OCI-LY3 (cell line): ENCODE results near the gene PCLO.

Experiments
- H2AFZ ChIP-seq: fragments of 200-600, 300-600 bp; shearing (Covaris generic); 2 replicates; pipeline ENCODE4 v1.6.0; 2014; ENCODE audit warnings: antibody characterized with exemption, low read depth, low read length
- H3K27ac ChIP-seq: fragments of 200-600, 300-600 bp; sonication (generic); 2 replicates; pipeline ENCODE4 v1.5.1; 2014; ENCODE audit warnings: mild to moderate bottlenecking, low read length, moderate library complexity, mixed read lengths
- H3K27me3 ChIP-seq: fragments of 200-600, 300-600 bp; sonication (generic); 2 replicates; pipeline ENCODE4 v1.6.1; 2014; ENCODE audit warnings: low read depth, low read length, mixed read lengths
- H3K36me3 ChIP-seq: fragments of 200-600, 300-600 bp; sonication (generic); replicated peaks from 2 replicates; pipeline ENCODE3; 2014; ENCODE audit warnings: low read depth, low read length, mixed read lengths
- H3K4me1 ChIP-seq: fragments of 300-600, 200-600 bp; sonication (generic); 2 replicates; pipeline ENCODE4 v1.6.1; 2014; ENCODE audit warnings: low read length, mixed read lengths
- H3K4me2 ChIP-seq: fragments of 200-600, 300-600 bp; sonication (generic); 2 replicates; pipeline ENCODE4 v1.6.1; 2014; ENCODE audit warnings: low read length, mixed read lengths
- H3K4me3 ChIP-seq: fragments of 300-600, 200-600 bp; sonication (generic); 2 replicates; pipeline ENCODE4 v1.5.1; 2014; ENCODE audit warnings: antibody characterized with exemption, mild to moderate bottlenecking, low read length, moderate library complexity
- H3K79me2 ChIP-seq: fragments of 300-600, 200-600 bp; shearing (Covaris generic); 2 replicates; pipeline ENCODE4 v1.6.1; 2014; ENCODE audit warnings: mild to moderate bottlenecking, low read length, mixed read lengths
- H3K9ac ChIP-seq: fragments of 300-600, 200-600 bp; shearing (Covaris generic); 2 replicates; pipeline ENCODE4 v1.6.0; 2014; ENCODE audit warnings: mild to moderate bottlenecking, low read length, moderate library complexity
- H3K9me3 ChIP-seq: fragments of 200-600, 300-600 bp; shearing (Covaris generic); 2 replicates; pipeline ENCODE4 v1.6.1; 2014; ENCODE audit warnings: low read length, mixed read lengths; ENCODE audit not compliant: insufficient read depth
- H4K20me1 ChIP-seq: fragments of 200-600, 300-600 bp; sonication (generic); 2 replicates; pipeline ENCODE4 v1.6.1; 2016; ENCODE audit warnings: low read length, mixed read lengths; ENCODE audit not compliant: insufficient read depth
- CTCF ChIP-seq: fragments of 200-600, 300-600 bp; sonication (generic); IDR thresholded peaks from 2 replicates; pipeline ENCODE4 v1.5.1; 2014; ENCODE audit warnings: antibody characterized with exemption, low read length, low read depth
- EZH2phosphoT487 ChIP-seq: fragments of 200-600 bp; shearing (Covaris generic); IDR thresholded peaks from 2 replicates; pipeline ENCODE4 v1.6.1; 2018; ENCODE audit warnings: antibody characterized with exemption, mixed run types, low read depth

The PCLO gene

GRCh38 chr7:83055197-83055596, 107.5 kb downstream of the PCLO start:
- no peak for TF ChIP-seq EZH2phosphoT487
- TF ChIP-seq CTCF = no peak
- no peak overlapping the region for H3K27ac ChIP-seq

GRCh38 chr7:83054472-83054871, 108.2 kb downstream of the PCLO start:
- no peaks in the 10 kb centered on the region for H3K36me3 ChIP-seq
- H3K79me2 ChIP-seq = no peaks in the 10 kb centered on the region
- H3K4me1 ChIP-seq = no peaks in the 10 kb centered on the region
- no peaks in the 10 kb centered on the region for H3K27me3 ChIP-seq
- H3K27ac ChIP-seq = no peak overlapping the region
- TF ChIP-seq CTCF (no peak), EZH2phosphoT487 (no peak)
- no peak overlapping the region for H3K4me3 ChIP-seq
- H3K9me3 ChIP-seq = no peaks in the 10 kb centered on the region
- H2AFZ ChIP-seq = no peak overlapping the region
- no peaks in the 10 kb centered on the region for H4K20me1 ChIP-seq
- H3K4me2 ChIP-seq = no peak overlapping the region
- no peak overlapping the region for H3K9ac ChIP-seq

More at GRCh38 chr7:83055197-83055596, 107.5 kb downstream of the PCLO start:
- no peak overlapping the region for H3K9ac ChIP-seq
- no peaks in the 10 kb centered on the region for H3K9me3 ChIP-seq
- H3K4me3 ChIP-seq = no peak overlapping the region
- no peaks in the 10 kb centered on the region for H3K79me2 ChIP-seq
- H4K20me1 ChIP-seq = no peaks in the 10 kb centered on the region
- H3K27me3 ChIP-seq = no peaks in the 10 kb centered on the region
- no peaks in the 10 kb centered on the region for H3K4me1 ChIP-seq
- no peak overlapping the region for H3K4me2 ChIP-seq
- H3K36me3 ChIP-seq = no peaks in the 10 kb centered on the region
- H2AFZ ChIP-seq = no peak overlapping the region

DNA sequence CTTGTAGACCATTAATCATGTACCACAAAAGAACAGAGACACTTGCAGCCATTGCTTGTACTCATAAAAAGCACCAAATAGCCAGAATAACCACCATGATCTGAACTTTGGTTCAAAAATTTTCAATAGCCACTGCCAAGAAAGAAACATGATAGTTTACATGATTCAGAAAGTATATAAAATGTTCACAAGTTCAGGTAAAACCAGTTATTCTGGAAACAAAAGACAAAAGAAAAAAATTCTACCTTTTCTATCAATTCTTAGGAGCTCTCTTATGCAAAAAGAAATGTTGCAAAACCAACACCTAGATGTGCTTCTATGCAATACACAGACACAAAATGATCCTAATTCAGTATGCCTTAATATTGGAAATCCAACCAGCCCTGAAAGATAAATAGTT, 108.7 kb downstream of the PCLO start:
- Histone ChIP-seq H3K4me3 (no peak overlapping the region), H3K27ac (no peak overlapping the region), H3K4me2 (no peak overlapping the region; the same call in 1 of the 2 replicates), H2AFZ (no peak overlapping the region), H3K9ac (no peak overlapping the region), H4K20me1 (no peaks in the 10 kb centered on the region), H3K4me1 (no peaks in the 10 kb centered on the region), H3K9me3 (no peaks in the 10 kb centered on the region), H3K27me3 (no peaks in the 10 kb centered on the region), H3K79me2 (no peaks in the 10 kb centered on the region), H3K36me3 (no peaks in the 10 kb centered on the region)
- TF ChIP-seq CTCF (no peak), EZH2phosphoT487 (no peak)

- H3K4me1 ChIP-seq = no peaks in the 10 kb centered on the region
- no peak overlapping the region for H3K4me3 ChIP-seq
- no peak overlapping the region for H3K27ac ChIP-seq
- TF ChIP-seq CTCF (no peak), EZH2phosphoT487 (no peak)
- H3K36me3 ChIP-seq = no peaks in the 10 kb centered on the region
- H3K9me3 ChIP-seq = no peaks in the 10 kb centered on the region
- no peak overlapping the region for H3K4me2 ChIP-seq
- H4K20me1 ChIP-seq = no peaks in the 10 kb centered on the region
- H2AFZ ChIP-seq = no peak overlapping the region
- no peaks in the 10 kb centered on the region for H3K79me2 ChIP-seq
- no peak overlapping the region for H3K9ac ChIP-seq
- no peaks in the 10 kb centered on the region for H3K27me3 ChIP-seq
Measured at GRCh38 chr7:83040484-83040883, 122.2 kb downstream of the PCLO start.
